ENCODE data around the gene SERPINA10. TPM values are rescaled to one million over a fixed set of nuclear protein-coding genes. Genes with fewer than 3 reads are reported as not detected.

SERPINA10 gene
- polyA plus RNA-seq, 1 donor from 2014 or later, result not detected

DNA sequence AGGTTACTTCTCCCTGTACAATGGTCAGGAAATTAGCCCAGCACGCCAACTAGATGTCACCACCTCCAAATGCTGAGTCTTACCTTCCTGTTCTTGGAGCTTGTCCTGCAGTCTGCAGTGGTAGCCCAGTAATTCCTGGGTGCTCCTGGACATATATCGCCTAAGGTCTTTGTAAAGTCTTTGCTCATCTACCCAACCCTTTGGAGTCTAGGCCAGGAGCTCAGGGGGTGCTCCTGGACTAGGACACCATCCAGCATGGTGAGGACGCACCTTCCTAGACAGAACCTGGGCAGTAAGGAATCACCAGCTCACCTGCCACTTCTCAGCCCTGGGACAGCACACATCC is 569 bp downstream of the SERPINA10 start:
- no peaks in the 10 kb centered on the region for H4K20me1 ChIP-seq (ENCODE audit: insufficient read depth)

DNA sequence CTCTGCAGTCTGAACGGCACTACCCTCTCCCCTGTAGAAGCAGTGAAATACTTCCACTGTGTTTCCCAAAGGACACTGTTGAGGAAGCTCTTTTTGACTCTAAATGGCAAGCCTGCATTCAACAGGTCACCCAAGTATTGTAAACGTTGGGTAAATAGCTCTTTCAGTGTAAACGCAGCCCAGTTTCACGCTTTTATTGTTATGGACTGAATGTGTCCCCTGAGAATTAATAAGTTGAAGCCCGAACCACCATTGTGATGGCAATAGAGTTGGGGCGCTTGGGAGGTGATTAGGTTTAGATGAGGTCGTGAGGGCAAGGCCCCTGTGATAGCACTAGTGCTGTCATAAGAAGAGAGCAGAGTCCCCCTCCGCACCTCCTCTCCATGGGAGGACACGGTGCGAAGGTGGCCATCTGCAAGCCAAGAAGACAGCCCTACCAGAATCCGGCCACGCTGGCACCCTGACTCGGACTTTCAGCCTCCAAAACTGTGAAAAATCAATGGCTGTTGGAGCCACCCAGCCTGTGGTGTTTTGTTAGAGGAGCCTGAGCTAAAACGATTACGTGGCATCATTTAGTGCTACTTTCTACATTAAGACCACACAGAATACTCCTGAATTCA is 1.1 kb downstream of the SERPINA10 start:
- Histone ChIP-seq H3K27me3 (ENCODE audit: insufficient read depth, low read depth, low read length) (no peaks in the 10 kb centered on the region), H3K79me2 (replicated peaks; ENCODE audit: insufficient read depth, low read length) (no peaks in the 10 kb centered on the region), H3F3A (ENCODE audit: insufficient read depth, low read length, poor library complexity, severe bottlenecking) (no peaks in the 10 kb centered on the region), H4K20me1 (ENCODE audit: insufficient read depth) (no peaks in the 10 kb centered on the region), H3K27ac (ENCODE audit: low read length) (no peak overlapping the region), H3K36me3 (ENCODE audit: insufficient read depth, low read length) (no peaks in the 10 kb centered on the region), H3K4me3 (ENCODE audit: low read length) (no peak overlapping the region), H3K9ac (ENCODE audit: low read length) (no peak overlapping the region), H3K4me2 (ENCODE audit: low read length) (no peak overlapping the region), H3K9me2 (ENCODE audit: insufficient read depth, low read length) (no peaks in the 10 kb centered on the region), H2AFZ (ENCODE audit: low read depth, low read length) (no peak overlapping the region), H3K9me3 (ENCODE audit: low read length) (no peaks in the 10 kb centered on the region)
- TF ChIP-seq TAF1 (IDR thresholded peaks at IDR 0.05; ENCODE audit: low read depth) (no peak), EZH2 (IDR thresholded peaks at IDR 0.05; ENCODE audit: borderline replicate concordance, insufficient read depth, low read length, poor library complexity, severe bottlenecking) (no peak), MXI1 (conservative IDR thresholded peaks at IDR 0.05; ENCODE audit: poor library complexity, severe bottlenecking) (no peak), SMC3 (conservative IDR thresholded peaks at IDR 0.05; ENCODE audit: poor library complexity) (no peak), POLR2AphosphoS5 (IDR thresholded peaks at IDR 0.05) (no peak), RAD21 (conservative IDR thresholded peaks at IDR 0.05) (no peak), EP300 (conservative IDR thresholded peaks at IDR 0.05; ENCODE audit: poor library complexity, severe bottlenecking) (no peak)
- TF ChIP-seq, protein P1, sequence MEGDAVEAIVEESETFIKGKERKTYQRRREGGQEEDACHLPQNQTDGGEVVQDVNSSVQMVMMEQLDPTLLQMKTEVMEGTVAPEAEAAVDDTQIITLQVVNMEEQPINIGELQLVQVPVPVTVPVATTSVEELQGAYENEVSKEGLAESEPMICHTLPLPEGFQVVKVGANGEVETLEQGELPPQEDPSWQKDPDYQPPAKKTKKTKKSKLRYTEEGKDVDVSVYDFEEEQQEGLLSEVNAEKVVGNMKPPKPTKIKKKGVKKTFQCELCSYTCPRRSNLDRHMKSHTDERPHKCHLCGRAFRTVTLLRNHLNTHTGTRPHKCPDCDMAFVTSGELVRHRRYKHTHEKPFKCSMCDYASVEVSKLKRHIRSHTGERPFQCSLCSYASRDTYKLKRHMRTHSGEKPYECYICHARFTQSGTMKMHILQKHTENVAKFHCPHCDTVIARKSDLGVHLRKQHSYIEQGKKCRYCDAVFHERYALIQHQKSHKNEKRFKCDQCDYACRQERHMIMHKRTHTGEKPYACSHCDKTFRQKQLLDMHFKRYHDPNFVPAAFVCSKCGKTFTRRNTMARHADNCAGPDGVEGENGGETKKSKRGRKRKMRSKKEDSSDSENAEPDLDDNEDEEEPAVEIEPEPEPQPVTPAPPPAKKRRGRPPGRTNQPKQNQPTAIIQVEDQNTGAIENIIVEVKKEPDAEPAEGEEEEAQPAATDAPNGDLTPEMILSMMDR (IDR thresholded peaks at IDR 0.05; ENCODE audit: poor library complexity, severe bottlenecking), result no peak
- TF ChIP-seq, protein P2, sequence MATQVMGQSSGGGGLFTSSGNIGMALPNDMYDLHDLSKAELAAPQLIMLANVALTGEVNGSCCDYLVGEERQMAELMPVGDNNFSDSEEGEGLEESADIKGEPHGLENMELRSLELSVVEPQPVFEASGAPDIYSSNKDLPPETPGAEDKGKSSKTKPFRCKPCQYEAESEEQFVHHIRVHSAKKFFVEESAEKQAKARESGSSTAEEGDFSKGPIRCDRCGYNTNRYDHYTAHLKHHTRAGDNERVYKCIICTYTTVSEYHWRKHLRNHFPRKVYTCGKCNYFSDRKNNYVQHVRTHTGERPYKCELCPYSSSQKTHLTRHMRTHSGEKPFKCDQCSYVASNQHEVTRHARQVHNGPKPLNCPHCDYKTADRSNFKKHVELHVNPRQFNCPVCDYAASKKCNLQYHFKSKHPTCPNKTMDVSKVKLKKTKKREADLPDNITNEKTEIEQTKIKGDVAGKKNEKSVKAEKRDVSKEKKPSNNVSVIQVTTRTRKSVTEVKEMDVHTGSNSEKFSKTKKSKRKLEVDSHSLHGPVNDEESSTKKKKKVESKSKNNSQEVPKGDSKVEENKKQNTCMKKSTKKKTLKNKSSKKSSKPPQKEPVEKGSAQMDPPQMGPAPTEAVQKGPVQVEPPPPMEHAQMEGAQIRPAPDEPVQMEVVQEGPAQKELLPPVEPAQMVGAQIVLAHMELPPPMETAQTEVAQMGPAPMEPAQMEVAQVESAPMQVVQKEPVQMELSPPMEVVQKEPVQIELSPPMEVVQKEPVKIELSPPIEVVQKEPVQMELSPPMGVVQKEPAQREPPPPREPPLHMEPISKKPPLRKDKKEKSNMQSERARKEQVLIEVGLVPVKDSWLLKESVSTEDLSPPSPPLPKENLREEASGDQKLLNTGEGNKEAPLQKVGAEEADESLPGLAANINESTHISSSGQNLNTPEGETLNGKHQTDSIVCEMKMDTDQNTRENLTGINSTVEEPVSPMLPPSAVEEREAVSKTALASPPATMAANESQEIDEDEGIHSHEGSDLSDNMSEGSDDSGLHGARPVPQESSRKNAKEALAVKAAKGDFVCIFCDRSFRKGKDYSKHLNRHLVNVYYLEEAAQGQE (IDR thresholded peaks at IDR 0.05; ENCODE audit: borderline replicate concordance), result no peak

More for the DNA sequence above, 569 bp downstream of the SERPINA10 start:
- TF ChIP-seq SMC3 (conservative IDR thresholded peaks at IDR 0.05; ENCODE audit: poor library complexity), result no peak
- TF ChIP-seq EZH2 (IDR thresholded peaks at IDR 0.05; ENCODE audit: borderline replicate concordance, insufficient read depth, low read length, poor library complexity, severe bottlenecking), result no peak
- TF ChIP-seq, protein P2 (IDR thresholded peaks at IDR 0.05; ENCODE audit: borderline replicate concordance), result no peak
- TF ChIP-seq RAD21 (conservative IDR thresholded peaks at IDR 0.05), result no peak
- TF ChIP-seq, protein P1 (IDR thresholded peaks at IDR 0.05; ENCODE audit: poor library complexity, severe bottlenecking), result no peak
- no peak for TF ChIP-seq MXI1 (conservative IDR thresholded peaks at IDR 0.05; ENCODE audit: poor library complexity, severe bottlenecking)
- TF ChIP-seq TAF1 (IDR thresholded peaks at IDR 0.05; ENCODE audit: low read depth), result no peak
- TF ChIP-seq EP300 (conservative IDR thresholded peaks at IDR 0.05; ENCODE audit: poor library complexity, severe bottlenecking), result no peak
- TF ChIP-seq POLR2AphosphoS5 (IDR thresholded peaks at IDR 0.05), result no peak
- Histone ChIP-seq H2AFZ (ENCODE audit: low read depth, low read length) (no peak overlapping the region), H3K79me2 (replicated peaks; ENCODE audit: insufficient read depth, low read length) (no peaks in the 10 kb centered on the region), H3K9ac (ENCODE audit: low read length) (no peak overlapping the region), H3K4me2 (ENCODE audit: low read length) (no peak overlapping the region), H3K9me3 (ENCODE audit: low read length) (no peaks in the 10 kb centered on the region), H3K36me3 (ENCODE audit: insufficient read depth, low read length) (no peaks in the 10 kb centered on the region), H3F3A (ENCODE audit: insufficient read depth, low read length, poor library complexity, severe bottlenecking) (no peaks in the 10 kb centered on the region), H3K27me3 (ENCODE audit: insufficient read depth, low read depth, low read length) (no peaks in the 10 kb centered on the region), H3K9me2 (ENCODE audit: insufficient read depth, low read length) (no peaks in the 10 kb centered on the region), H3K27ac (ENCODE audit: low read length) (no peak overlapping the region), H3K4me3 (ENCODE audit: low read length) (no peak overlapping the region)

All from neural cell (in vitro differentiated cells).